ENCODE data around the gene SLC18B1. TPM values are rescaled to one million over a fixed set of nuclear protein-coding genes. Genes with fewer than 3 reads are reported as not detected.

The SLC18B1 gene
- polyA plus RNA-seq, 3 donors, result 10.3 to 36.6 (median 24.8) TPM

GRCh38 chr6:132760256-132760655 is 38.2 kb downstream of the SLC18B1 start:
- Histone ChIP-seq H4K20me1 (ENCODE audit: insufficient read depth, low read length) (no peaks in the 10 kb centered on the region), H3K9me3 (replicated peaks in 1 of 2; ENCODE audit: control insufficient read depth in 1 of 2, insufficient read depth in 1 of 2, low read length in 2 of 2) (no peaks in the 10 kb centered on the region), H3K4me1 (ENCODE audit: control insufficient read depth in 1 of 2, insufficient read depth in 2 of 2, low read length in 2 of 2) (peaks cover 65 to 87% of the 10 kb centered on the region in 2 donors), H3K27me3 (ENCODE audit: control insufficient read depth in 2 of 2, insufficient read depth in 2 of 2, low read length in 2 of 2) (no peaks in the 10 kb centered on the region), H3K27ac (ENCODE audit: low read depth in 1 of 2, low read length in 2 of 2) (no peak overlapping the region), H3K36me3 (replicated peaks in 1 of 2; ENCODE audit: control insufficient read depth in 1 of 2, insufficient read depth in 2 of 2, low read length in 2 of 2) (no peaks in the 10 kb centered on the region), H3K79me2 (ENCODE audit: insufficient read depth, low read length) (peaks cover 41% of the 10 kb centered on the region), H3K4me3 (replicated peaks in 1 of 3; ENCODE audit: low read depth in 2 of 3, low read length in 3 of 3) (no peak overlapping the region), H3K9ac (ENCODE audit: insufficient read depth, low read length, poor library complexity, severe bottlenecking) (no peak overlapping the region), H3K4me2 (replicated peaks; ENCODE audit: extremely low read depth, low read length, poor library complexity, severe bottlenecking) (no peak overlapping the region), H2AFZ (ENCODE audit: insufficient read depth, low read depth, low read length, poor library complexity, severe bottlenecking) (no peak overlapping the region)
- Mint-ChIP-seq H3K36me3 (peaks cover 14 to 15% of the 10 kb centered on the region in 2 donors), H3K9me3 (no peaks in the 10 kb centered on the region), H3K4me1 (peaks cover 49% of the 10 kb centered on the region), H3K4me3 (no peak overlapping the region), H3K27me3 (ENCODE audit: low read depth in 3 of 3) (peaks cover 0 to 5% (median 0%) of the 10 kb centered on the region in 3 donors), H3K27ac (peak overlapping the region in 1 of 7 donors; percentile 4)
- TF ChIP-seq CTCF (IDR thresholded peaks at IDR 0.05), result no peak
- intact Hi-C loops (cut with micrococcal nuclease), result no loop called here
- no peak for DNase-seq
- WGBS (ENCODE audit: insufficient coverage), result no CpG with 5 or more reads among the region's 3 CpGs

GRCh38 chr6:132758689-132759088 is 39.7 kb downstream of the SLC18B1 start:
- Mint-ChIP-seq H3K4me3 (peak overlapping the region in 1 of 2 donors; percentile 46), H3K4me1 (peaks cover 50% of the 10 kb centered on the region), H3K9me3 (no peaks in the 10 kb centered on the region), H3K27ac (peak overlapping the region in 3 of 7 donors; percentile 40 to 84 (median 80)), H3K36me3 (peaks cover 21 to 27% of the 10 kb centered on the region in 2 donors), H3K27me3 (ENCODE audit: low read depth in 3 of 3) (peaks cover 0 to 2% (median 0%) of the 10 kb centered on the region in 3 donors)
- H2AFZ ChIP-seq (ENCODE audit: insufficient read depth, low read depth, low read length, poor library complexity, severe bottlenecking), result peak overlapping the region; percentile 32
- H3K36me3 ChIP-seq (replicated peaks in 1 of 2; ENCODE audit: control insufficient read depth in 1 of 2, insufficient read depth in 2 of 2, low read length in 2 of 2), result peaks cover 6 to 12% of the 10 kb centered on the region in 2 donors
- no peaks in the 10 kb centered on the region for H3K9me3 ChIP-seq (replicated peaks in 1 of 2; ENCODE audit: control insufficient read depth in 1 of 2, insufficient read depth in 1 of 2, low read length in 2 of 2)
- no peaks in the 10 kb centered on the region for H3K27me3 ChIP-seq (ENCODE audit: control insufficient read depth in 2 of 2, insufficient read depth in 2 of 2, low read length in 2 of 2)
- peaks cover 69 to 95% of the 10 kb centered on the region in 2 donors for H3K4me1 ChIP-seq (ENCODE audit: control insufficient read depth in 1 of 2, insufficient read depth in 2 of 2, low read length in 2 of 2)
- H3K79me2 ChIP-seq (ENCODE audit: insufficient read depth, low read length), result peaks cover 57% of the 10 kb centered on the region
- H4K20me1 ChIP-seq (ENCODE audit: insufficient read depth, low read length), result no peaks in the 10 kb centered on the region
- H3K4me3 ChIP-seq (replicated peaks in 1 of 3; ENCODE audit: low read depth in 2 of 3, low read length in 3 of 3), result no peak overlapping the region
- H3K9ac ChIP-seq (ENCODE audit: insufficient read depth, low read length, poor library complexity, severe bottlenecking), result no peak overlapping the region
- no peak for DNase-seq
- TF ChIP-seq CTCF (IDR thresholded peaks at IDR 0.05), result no peak
- WGBS (ENCODE audit: insufficient coverage), result no CpG with 5 or more reads among the region's 2 CpGs
- no peak overlapping the region for H3K4me2 ChIP-seq (replicated peaks; ENCODE audit: extremely low read depth, low read length, poor library complexity, severe bottlenecking)
- intact Hi-C loops (cut with micrococcal nuclease), result loop anchor here in 1 of 2 donors (5.0 kb wide), 1 partner anchor 46 kb away; the partner anchor contains the start of gene VNN1
- peak overlapping the region; percentile 31 to 66 for H3K27ac ChIP-seq (ENCODE audit: low read depth in 1 of 2, low read length in 2 of 2)

Data from CD14-positive monocyte (primary cell).